GM10248 (cell line): ENCODE results near the gene NT5M.
A peak's percentile ranks its signal among the peaks of the same experiment; 100 is the strongest.

Experiments
- CTCF ChIA-PET: fragments of 300-600 bp; sonication (Branson Sonifier 250); formaldehyde crosslinking; extraction: SDS; loops from one replicate; lab custom pipeline; 2021; ENCODE audit warnings: antibody characterized with exemption; lab: Yijun Ruan, JAX
- POLR2A ChIA-PET: fragments of 350-650 bp; sonication (Branson Sonifier 250); formaldehyde crosslinking; extraction: SDS; loops from one replicate; lab custom pipeline; 2020; ENCODE audit warnings: antibody characterized with exemption; lab: Yijun Ruan, JAX
- DNase-seq: peaks from one replicate; pipeline ENCODE4 v3.0.0; 2012; ENCODE audit errors: extremely low spot score
- TF ChIP-seq, protein P1 (sequence below): IDR thresholded peaks from 2 replicates; pipeline ENCODE4 v1.5.1; 2012; ENCODE audit warnings: mild to moderate bottlenecking, low read depth; ENCODE audit errors: extremely low read depth, missing control alignments, control extremely low read depth

Gene NT5M

DNA sequence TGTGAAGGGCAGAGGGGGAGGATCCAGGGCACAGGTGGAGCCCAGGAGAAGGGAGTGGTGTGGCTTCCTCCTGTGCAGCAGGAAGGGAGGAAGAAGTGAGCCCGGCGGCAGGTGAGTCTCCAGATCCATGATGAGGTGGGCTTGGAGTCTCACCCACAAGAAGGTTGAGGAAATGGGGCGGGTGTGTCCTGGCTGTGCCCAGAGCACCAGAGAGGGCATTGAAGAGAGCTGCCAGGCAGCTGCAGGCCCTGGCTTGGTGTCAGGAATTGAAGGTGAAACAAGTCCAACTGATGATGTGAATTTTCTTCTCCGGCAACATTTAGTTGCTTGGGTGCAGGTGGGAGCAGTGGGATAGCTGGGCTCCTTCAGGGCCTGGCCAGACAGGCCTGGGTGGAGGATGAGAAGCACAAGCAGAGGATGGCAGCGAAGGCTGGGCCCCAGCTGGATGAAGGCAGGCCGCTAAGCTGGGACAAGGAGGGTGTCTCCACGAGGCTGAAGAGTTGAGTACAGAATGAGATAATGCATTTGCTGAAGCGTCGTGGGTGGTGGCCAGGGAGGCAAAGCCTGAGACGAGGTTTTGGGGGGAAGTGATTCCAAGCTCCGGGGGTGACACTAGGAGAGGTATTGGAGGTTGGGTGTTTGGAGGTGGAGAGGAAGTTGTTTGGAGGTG, 18.3 kb downstream of the NT5M start:
- TF ChIP-seq, protein P1, sequence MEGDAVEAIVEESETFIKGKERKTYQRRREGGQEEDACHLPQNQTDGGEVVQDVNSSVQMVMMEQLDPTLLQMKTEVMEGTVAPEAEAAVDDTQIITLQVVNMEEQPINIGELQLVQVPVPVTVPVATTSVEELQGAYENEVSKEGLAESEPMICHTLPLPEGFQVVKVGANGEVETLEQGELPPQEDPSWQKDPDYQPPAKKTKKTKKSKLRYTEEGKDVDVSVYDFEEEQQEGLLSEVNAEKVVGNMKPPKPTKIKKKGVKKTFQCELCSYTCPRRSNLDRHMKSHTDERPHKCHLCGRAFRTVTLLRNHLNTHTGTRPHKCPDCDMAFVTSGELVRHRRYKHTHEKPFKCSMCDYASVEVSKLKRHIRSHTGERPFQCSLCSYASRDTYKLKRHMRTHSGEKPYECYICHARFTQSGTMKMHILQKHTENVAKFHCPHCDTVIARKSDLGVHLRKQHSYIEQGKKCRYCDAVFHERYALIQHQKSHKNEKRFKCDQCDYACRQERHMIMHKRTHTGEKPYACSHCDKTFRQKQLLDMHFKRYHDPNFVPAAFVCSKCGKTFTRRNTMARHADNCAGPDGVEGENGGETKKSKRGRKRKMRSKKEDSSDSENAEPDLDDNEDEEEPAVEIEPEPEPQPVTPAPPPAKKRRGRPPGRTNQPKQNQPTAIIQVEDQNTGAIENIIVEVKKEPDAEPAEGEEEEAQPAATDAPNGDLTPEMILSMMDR = no peak
- CTCF ChIA-PET = no interaction called here
- no peak for DNase-seq
- POLR2A ChIA-PET = no interaction called here

DNA sequence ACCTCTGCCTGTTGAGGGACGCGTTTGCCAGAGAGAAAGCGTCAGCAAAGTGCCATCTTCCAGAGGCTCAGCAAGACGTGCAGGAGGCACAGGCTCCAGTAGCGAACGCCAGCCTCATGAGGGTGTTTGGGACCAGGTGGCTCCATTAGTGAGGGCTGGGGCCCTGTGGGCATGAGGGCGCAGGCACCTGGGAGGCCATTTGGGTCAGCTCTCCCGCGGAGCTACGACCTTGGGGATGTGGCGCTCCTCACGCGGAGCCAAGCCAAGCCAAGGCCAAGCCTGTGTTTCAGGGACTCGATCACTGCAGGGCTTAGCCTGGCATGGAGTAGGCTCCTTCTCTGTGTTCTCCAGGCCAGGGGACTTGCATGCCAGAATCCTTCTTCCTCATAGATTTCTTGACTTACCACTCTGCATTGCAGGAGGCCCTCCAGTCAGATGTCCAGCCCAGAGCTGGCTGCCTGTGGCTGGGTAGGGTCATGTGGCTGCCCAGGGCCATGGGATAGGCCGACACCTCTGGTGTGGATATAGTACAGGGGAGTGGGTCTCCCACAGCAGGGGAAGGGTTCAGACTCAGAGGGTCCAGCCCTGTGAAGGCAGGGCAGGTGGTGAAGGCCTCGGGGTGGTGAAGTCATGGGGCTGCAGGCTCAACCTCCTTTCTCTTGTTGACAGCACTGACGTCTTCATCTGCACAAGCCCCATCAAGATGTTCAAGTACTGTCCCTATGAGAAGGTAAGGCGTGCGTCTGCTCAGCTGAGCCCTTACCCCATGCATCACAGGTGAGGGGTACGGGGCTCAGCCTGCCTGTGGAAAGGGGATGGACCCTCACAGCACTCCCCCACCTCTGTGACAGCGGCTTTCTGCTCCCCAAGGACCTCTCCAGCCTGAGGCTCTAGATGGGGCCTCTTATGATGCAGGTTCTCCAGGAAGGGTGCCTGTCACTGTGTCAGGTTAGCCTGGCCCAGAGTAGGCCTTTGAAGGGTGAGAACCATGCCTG, 19.6 kb downstream of the NT5M start:
- TF ChIP-seq, protein P1 = no peak
- ChIA-PET POLR2A (interaction anchor here (0.6 kb wide), 1 partner anchor 128 kb away, joined by 4 read pairs; no protein-coding TSS in a partner anchor), CTCF (no interaction called here)
- DNase-seq = peak; percentile 14

DNA sequence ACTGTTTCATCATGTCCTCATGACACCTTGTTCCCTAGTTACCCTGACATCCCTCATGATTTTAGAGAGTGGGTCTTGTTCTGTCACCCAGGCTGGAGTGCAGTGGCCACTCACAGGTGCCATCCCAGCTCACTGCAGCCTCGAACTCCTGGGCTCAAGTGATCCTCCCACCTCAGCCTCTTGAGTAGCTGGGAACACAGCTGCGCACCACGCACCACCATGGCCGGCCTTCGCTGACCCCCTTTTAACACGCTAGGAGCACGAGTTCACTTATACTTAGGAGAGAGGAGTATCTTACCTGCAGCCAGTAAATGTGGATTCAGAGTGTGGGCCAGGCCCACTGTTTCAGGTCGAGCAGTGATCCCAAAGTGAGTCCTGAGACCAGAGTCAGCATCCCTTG, 21.4 kb downstream of the NT5M start:
- DNase-seq = no peak
- TF ChIP-seq, protein P1 = no peak
- POLR2A ChIA-PET = no interaction called here
- CTCF ChIA-PET = interaction anchor here (1.1 kb wide), 1 partner anchor 12 kb away, joined by 4 read pairs; no protein-coding TSS in a partner anchor

DNA sequence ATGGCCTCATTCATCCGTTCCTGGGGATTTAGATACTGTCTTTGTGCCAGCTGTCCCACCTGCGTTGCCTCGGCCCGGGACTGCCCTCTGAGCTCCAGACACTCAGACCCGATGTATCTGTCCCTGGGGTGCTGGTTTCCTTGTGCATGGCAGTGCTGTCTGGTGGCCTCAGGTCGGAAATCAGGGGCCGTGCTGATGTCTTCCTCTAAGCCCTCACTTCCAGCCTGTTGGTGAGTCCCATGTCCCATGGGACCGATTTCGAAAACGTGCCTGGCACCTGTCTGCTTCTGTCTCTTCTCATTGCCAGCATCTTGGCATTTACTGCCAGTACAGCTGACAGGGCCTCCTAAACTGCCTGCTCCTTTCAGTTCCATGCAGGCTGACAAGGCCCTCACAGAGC, 22.1 kb downstream of the NT5M start:
- ChIA-PET POLR2A (no interaction called here), CTCF (interaction anchor here (1.1 kb wide), 1 partner anchor 12 kb away, joined by 4 read pairs; no protein-coding TSS in a partner anchor)
- no peak for DNase-seq
- TF ChIP-seq, protein P1 = no peak

DNA sequence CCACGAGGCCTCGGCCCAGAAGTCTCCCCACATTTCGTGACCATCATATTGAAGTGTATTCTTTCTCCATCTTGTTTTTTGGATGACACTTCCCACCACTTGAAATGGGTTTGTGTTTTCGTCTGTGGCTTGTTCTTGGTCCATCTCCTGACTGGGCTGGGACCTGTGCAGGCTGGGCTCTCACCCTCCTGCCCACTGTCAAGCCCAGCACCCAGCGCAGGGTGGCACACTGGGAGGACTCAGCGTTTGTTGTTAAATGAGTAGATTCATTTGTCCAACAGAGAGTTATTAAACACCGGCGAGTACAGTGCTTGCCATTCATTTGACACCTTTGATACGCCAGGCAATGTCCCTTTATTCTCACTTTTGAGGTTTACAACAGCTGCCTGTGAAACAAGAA, 22.6 kb downstream of the NT5M start:
- TF ChIP-seq, protein P1 = no peak
- DNase-seq = peak; percentile 4
- CTCF ChIA-PET = no interaction called here
- POLR2A ChIA-PET = no interaction called here

DNA sequence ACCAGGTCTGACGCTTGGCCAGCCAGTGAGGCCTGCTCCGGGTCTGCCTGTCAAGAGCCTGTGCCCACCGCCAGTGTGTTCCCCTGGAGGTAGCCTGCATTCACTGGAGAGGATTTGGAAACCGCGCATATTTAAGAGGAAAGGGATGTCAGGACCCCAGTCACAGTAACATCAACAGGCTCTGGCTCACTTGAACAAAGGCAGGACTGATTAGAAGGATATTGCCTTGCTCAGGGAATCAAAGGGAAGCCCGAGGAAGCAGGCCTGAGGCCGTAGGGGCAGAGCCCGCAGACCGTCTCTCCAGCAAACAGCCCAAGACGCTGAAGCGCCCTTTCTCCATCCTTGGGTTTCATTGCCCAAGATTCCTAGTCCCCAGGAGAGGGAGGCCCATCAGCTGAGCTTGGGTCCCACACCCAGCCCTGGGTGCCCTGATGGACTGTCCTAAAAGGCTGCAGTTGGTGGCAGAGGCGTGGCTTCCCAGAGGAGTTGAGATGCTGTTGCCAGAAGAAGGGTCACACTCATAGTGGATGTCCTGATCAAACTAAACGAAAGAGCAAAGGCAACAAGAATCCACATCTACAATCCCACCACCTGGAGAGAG, 23.2 kb downstream of the NT5M start:
- ChIA-PET CTCF (no interaction called here), POLR2A (no interaction called here)
- TF ChIP-seq, protein P1 = no peak
- peak; percentile 5 for DNase-seq
